ENCODE measurements around the gene EEIG2.
A peak's percentile ranks its signal among the peaks of the same experiment; 100 is the strongest.
"Not testable (repeated sequence)": the region's sequence is repeated elsewhere in the genome, so short reads cannot be mapped to it uniquely, and the experiment has no call there.

The EEIG2 gene

DNA sequence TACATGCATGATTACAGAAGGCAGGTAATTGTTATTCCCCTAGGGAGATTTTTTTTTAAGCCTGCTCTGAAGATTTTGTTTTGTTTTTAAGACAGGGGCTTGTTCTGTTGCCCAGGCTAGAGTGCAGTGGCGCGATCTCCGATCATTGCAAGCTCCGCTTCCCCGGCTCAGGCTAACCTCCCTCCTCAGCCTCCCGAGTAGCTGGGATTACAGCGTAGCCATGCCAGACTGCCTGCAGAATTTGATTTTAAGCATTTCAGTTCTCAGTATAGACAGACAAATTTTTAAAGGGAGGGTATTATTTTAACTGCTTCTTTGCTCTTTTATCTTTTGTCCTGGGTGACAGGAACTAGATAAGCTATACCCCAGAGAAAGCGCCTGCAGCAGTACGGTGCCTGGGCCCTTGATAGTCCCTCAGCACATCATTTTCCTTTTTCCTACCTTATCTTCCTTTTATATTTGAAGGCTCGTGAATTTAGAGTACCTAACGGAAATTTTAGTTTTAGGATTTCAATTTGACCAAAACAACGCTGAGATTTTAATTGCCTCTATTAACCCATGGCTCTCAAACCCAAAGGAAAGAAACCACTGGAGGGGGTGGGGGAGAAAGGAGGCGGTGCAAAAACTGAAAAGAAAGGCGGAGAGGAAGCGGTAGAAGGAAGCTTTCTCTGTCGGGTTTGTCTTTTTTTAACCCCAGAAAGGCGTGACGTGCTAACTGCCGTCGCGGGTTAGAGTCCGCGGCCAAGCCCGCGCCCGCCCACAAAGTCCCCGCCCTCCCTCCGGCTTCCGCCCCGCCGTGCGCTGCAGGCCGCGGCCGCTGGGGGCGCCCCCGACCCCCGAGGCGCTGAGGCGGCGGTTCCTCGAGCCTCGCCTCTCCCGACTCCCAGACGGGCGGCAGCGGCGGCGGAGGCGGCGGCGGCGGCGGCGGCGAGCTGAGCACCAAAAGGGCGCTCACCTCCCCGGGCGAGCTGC is at the start of gene EEIG2:
EEIG2 (plus strand) TSS at position 886 of the 972 bp plus-strand sequence. CDS start 329 bp downstream, outside the sequence.
- H3K4me3 ChIP-seq (replicated peaks; ENCODE audit: low read depth, low read length): peak within 1 kb of the TSS; percentile 79
- DNase-seq (ENCODE audit: low read depth): peak; percentile 89
- peak; percentile 13 for TF ChIP-seq CTCF (IDR thresholded peaks at IDR 0.05; ENCODE audit: low read length, missing control alignments)

- TF ChIP-seq CTCF (IDR thresholded peaks at IDR 0.05; ENCODE audit: low read length, missing control alignments): peak; percentile 2
- DNase-seq (ENCODE audit: low read depth): no peak
- no peak overlapping the region for H3K4me3 ChIP-seq (replicated peaks; ENCODE audit: low read depth, low read length)
Measured at GRCh38 chr1:108511764-108512163, 48.1 kb upstream of the EEIG2 start.

DNA sequence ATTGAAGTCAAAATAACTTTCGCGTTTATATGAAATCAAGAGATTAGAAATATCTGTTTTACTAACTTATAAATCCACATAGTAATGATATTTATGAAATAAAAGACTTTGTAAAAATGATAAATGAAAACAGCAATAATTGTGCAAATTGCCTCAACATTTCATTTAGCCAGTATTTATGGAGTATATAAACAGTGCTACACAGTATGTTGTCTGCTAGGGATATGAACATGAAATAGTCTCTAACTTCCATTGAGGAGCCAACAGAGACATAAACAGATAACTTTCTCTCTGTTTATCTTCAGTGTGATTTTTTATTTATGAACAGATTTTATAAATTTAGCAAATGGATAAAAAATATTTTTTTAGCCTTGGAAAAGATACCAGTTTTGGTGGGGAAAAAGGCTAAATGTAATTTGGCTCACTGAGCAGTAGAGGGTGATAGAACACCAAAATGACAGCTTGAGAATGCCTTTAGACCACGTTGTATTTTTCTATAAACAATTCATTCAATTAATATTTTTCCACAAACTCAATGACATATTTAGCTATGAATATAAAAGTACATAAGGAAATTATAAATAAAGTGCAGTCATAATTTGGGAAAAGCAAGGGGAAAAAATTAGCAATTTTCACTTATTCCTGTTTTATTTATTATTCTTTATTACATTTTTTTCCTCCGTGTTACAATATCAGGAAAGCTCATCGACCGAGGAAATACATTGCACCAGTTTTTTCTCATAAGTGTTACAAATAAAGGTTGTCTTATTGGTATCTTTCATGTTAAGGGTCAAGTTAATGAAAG is 47.5 kb upstream of the EEIG2 start:
- peak; percentile 89 for TF ChIP-seq CTCF (IDR thresholded peaks at IDR 0.05; ENCODE audit: low read length, missing control alignments)
- no peak overlapping the region for H3K4me3 ChIP-seq (replicated peaks; ENCODE audit: low read depth, low read length)
- DNase-seq (ENCODE audit: low read depth): peak; percentile 70

DNA sequence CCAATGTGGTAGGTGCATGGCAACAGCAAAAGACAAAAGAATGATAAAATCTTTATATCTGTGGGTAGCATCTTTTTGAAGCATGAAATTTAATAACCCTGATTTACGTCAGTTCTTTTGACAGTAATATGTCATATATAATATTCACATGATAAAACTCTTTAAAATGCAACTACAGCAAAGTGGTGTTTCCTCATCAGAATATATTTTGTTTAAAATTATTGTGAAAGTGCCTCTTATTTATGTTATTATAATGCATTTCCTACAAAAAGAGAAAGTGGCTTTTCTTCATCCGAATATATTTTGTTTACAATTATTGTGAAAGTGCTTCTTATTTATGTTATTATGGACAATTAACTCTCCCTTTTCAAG is 46.9 kb upstream of the EEIG2 start:
- no peak for DNase-seq (ENCODE audit: low read depth)
- TF ChIP-seq CTCF (IDR thresholded peaks at IDR 0.05; ENCODE audit: low read length, missing control alignments): no peak
- no peak overlapping the region for H3K4me3 ChIP-seq (replicated peaks; ENCODE audit: low read depth, low read length)

GRCh38 chr1:108513914-108514313 is 46.0 kb upstream of the EEIG2 start:
- H3K4me3 ChIP-seq (replicated peaks; ENCODE audit: low read depth, low read length); DNase-seq (ENCODE audit: low read depth): not testable (repeated sequence)

DNA sequence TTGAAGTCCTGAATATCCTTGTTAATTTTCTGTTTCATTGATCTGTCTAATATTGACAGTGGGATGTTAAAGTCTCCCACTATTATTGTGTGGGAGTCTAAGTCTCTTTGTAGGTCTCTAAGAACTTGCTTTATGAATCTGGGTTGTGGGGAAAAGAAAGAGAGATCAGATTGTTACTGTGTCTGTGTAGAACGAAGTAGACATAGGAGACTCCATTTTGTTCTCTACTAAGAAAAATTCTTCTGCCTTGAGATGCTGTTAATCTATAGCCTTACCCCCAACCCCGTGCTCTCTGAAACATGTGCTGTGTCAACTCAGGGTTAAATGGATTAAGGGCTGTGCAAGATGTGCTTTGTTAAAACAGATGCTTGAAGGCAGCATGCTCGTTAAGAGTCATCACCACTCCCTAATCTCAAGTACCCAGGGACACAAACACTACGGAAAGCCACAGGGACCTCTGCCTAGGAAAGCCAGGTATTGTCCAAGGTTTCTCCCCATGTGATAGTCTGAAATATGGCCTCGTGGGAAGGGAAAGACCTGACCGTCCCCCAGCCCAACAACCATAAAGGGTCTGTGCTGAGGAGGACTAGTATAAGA is 42.5 kb upstream of the EEIG2 start:
- not testable (repeated sequence) for DNase-seq (ENCODE audit: low read depth); H3K4me3 ChIP-seq (replicated peaks; ENCODE audit: low read depth, low read length)

DNA sequence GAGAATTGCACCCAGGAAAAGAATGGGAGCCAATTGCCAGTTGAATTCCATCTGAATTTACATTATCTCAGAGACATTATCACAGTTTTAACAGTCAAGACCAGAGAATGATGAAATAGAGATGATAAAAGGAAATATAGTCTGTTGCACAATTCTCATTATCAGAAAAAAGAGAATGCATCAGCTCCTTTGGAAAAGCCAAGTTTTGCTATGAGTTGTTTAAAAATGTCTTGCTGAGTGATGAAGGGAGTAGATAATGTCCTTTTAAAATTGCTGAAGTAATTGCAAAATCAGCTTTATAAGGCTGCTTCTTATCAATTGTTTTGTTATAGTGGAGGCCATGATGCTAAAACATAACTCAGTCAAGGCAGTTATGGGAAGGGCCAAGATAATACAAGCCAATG is 37.9 kb upstream of the EEIG2 start:
- TF ChIP-seq CTCF (IDR thresholded peaks at IDR 0.05; ENCODE audit: low read length, missing control alignments): no peak
- no peak overlapping the region for H3K4me3 ChIP-seq (replicated peaks; ENCODE audit: low read depth, low read length)
- peak; percentile 66 for DNase-seq (ENCODE audit: low read depth)

All from fibroblast of pulmonary artery (primary cell).